C4-2B (cell line): ENCODE measurements around the gene CCNO.

Experiments
- CTCF ChIP-seq: fragments of 450-650 bp; conservative IDR thresholded peaks from 2 replicates; pipeline ENCODE4 v1.5.1; 2017; ENCODE audit warnings: mild to moderate bottlenecking
- ZFX ChIP-seq: fragments of 450-650 bp; IDR thresholded peaks from 2 replicates; pipeline ENCODE4 v1.6.1; 2017

GRCh38 chr5:55223812-55224240 is 9.6 kb downstream of the CCNO start:
- TF ChIP-seq CTCF, result no peak
- TF ChIP-seq ZFX, result no peak
